HUDEP-2 (cell line): ENCODE results near the gene GFPT2.

Source experiments
- DNase-seq, 76 experiments: peaks; one replicate each; lab custom pipeline; 2025; ENCODE audit not compliant: unreplicated experiment in 76 of 76; lab: John Stamatoyannopoulos, UW

The GFPT2 gene

GRCh38 chr5:180335614-180336233 is 17.4 kb downstream of the GFPT2 start:
- DNase-seq: no peak

DNA sequence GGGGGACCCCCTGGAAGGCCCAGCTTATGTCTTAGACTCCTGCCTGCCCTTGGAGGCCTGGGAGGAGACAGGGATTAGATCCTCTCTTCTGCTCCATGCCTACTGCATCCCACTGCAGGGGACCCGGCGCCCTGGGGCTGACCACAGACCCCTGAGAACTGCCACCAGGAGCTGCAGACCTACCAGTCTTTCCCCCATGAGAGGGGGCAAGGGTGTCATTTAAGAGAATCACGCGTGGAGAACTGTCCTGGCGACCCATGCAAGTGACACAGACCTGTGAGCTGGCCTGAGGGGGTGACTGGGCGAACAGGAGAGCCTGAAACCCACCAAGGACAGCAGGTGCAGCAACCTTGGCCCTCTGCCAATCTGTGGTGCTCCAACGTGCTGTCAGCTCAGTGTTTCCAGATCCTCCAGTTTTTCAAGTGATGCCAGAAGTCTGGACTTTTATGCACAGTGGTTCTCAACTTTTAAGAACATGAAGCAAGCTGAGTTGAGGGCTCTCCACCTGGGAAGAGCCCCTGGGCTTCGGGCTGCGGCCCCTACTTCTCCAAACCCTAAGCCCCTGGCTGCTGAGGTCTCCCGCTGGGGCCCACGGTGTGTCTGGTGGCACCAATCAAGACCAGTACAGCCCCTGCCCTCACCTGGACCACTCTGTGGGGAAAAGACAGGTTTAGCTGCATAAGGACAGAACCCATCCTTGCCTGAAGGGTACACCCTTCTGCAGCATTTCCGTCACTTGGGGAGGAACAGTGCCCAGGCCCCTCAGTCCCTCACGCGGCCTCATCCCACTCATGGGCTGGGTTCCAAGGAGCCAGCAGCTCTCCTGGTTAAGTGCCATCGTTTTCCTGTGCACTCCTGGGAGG is 18.2 kb downstream of the GFPT2 start:
- DNase-seq: no peak

- no peak for DNase-seq
Measured at GRCh38 chr5:180334176-180334575, 19.0 kb downstream of the GFPT2 start.

GRCh38 chr5:180333661-180334060 is 19.5 kb downstream of the GFPT2 start:
- no peak for DNase-seq

GRCh38 chr5:180332861-180333260 is 20.3 kb downstream of the GFPT2 start:
- no peak for DNase-seq

GRCh38 chr5:180332051-180332517 is 21.1 kb downstream of the GFPT2 start:
- DNase-seq: no peak

DNA sequence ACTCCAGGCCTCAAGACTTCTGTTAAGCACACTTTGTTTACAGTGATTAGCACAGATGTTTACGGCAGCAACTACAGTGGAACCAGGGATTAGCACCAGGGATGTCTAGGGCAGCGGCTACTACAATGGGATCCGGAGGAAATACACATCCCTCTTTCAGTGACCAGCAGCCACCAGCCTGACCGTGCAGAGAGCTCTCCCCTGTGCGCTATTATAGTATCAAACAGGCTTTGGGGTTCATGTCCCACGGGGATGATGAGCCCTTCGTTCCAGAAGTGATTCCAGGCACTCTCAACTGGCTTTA is 21.5 kb downstream of the GFPT2 start:
- DNase-seq: no peak

DNA sequence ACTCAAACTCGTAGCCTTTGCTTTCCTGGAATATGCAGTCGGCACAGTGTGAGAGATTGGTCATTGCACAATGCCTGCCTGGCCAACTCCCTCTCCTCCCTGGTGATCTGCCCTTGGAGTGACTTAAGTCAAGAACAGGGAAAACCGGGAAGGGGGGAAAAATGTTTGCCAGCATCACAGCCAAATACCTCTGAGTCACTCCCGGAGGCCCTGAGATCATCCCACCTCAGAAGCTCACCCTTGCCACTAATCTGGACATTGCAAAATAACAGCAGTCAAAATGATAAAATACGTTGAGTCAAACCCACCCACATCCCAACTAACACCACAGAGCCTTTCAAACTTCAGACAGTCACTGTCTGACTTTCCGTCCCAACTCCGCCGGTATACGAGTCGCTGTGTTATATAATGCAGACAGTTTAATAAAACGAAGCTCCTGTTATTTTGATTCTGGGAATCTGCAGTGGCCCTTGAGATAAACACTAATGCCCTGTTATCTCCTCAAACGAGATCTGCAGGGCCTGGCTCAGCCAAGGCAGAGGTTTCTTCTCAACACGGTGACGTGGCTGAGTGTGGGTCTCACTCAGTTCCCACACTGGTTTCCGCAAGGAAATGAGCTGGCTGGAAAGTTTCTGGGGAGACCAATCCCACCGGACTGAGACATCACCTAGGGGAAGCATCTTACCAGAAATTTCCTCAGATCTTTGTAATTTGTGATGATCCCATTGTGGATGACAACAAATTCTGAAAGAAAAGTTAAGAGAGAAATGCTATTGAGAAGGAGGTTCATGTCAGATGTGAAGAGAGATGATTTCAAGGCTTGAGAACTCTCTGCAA is 22.1 kb downstream of the GFPT2 start:
- no peak for DNase-seq

- no peak for DNase-seq
Measured at GRCh38 chr5:180330270-180330648, 22.9 kb downstream of the GFPT2 start.

DNA sequence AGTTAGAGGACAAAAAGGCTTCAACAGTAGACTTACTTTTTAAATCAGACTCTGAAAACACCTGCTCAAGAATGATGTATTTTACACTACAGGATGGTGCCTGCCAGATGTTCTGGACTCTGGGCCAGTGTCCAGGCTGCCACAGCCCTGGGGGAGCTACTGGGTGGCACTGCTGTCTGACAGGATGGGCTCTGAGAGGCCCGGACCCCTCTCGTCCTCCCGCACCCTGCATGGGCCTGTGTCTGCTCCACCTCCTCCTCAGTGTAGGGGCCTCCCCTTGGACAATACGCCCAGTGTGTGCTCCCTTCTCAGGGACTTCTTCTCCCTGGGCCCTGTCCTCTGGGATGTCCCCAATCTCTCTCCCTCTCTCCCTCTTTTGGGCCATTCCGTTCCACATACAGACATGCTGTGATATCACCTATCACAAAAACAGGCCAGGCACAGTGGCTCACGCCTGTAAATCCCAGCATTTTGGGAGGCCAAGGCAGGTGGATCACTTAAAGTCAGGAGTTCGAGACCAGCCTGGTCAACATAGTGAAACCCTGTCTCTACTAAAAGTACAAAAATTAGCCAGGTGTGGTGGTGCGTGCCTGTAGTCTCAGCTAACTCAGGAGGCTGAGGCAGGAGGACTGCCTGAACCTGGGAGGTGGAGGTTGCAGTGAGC is 23.4 kb downstream of the GFPT2 start:
- no peak for DNase-seq

DNA sequence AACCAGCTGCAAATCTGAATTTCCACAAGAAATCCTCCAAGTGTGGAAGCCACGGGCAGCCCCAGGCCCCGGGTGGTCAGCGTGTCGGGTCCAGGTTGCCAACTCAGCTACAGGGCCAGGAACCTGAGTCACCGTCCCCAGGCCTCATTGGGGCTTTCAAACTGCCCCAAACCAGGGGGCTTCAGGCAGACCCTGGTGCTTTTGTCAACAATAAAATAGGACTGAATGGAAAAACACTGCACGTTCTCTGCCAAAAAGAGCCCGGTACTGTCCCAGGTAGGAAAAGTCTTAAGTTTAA is 24.0 kb downstream of the GFPT2 start:
- no peak for DNase-seq

- DNase-seq: peak in 71 of 76 experiments; percentile 10 to 81 (median 61)
Measured at GRCh38 chr5:180328296-180329137, 24.6 kb downstream of the GFPT2 start.

DNA sequence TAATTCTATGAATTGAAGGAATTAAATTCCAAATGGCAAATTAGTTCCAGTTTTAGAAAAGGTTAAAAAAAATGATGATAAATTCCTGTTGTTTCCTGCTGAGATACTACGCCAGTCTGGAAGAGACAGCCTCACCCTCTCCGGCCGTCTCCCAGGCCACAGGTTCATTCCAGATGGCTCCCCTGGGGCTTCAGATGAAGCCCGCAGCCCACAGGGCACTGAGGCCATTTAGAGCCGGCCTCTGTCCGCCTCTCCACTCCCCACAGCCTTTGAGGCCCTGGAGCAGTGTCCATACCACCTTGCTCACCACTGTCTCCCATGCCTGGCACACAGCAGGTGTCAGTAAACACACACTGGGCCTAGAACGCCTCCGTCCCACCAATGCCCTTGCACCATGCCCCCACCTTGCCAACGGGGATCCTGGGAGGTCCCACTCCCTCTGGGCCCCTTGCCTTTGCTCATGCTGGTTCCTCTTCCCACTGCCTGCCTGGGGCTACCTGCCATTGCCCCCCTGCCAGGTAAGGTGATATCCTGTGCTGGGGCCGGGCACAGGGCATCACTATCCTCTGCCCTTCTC is 26.1 kb downstream of the GFPT2 start:
- no peak for DNase-seq

- DNase-seq: no peak
Measured at GRCh38 chr5:180324601-180324950, 28.6 kb downstream of the GFPT2 start.

GRCh38 chr5:180323941-180324600 is 29.1 kb downstream of the GFPT2 start:
- no peak for DNase-seq

DNA sequence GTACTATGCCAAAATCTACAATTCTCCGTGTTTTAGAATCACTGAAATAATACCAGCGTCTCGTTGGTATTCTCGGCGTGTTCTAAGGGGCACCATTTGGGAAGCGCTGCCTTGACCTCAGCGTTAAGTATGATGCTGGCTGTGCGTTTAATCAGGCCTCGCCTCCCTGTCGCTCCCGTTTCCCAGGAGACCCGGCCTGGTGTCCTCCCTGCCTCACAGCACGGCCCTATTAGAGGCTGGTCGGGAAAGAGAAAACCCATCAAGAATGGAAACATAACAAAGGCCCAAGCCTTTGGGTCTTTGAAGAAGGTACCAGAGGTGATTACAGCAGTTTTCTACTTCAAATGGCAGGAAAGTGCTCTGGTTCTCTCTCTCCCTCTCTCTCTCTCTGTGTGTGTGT is 30.0 kb downstream of the GFPT2 start:
- no peak for DNase-seq

DNA sequence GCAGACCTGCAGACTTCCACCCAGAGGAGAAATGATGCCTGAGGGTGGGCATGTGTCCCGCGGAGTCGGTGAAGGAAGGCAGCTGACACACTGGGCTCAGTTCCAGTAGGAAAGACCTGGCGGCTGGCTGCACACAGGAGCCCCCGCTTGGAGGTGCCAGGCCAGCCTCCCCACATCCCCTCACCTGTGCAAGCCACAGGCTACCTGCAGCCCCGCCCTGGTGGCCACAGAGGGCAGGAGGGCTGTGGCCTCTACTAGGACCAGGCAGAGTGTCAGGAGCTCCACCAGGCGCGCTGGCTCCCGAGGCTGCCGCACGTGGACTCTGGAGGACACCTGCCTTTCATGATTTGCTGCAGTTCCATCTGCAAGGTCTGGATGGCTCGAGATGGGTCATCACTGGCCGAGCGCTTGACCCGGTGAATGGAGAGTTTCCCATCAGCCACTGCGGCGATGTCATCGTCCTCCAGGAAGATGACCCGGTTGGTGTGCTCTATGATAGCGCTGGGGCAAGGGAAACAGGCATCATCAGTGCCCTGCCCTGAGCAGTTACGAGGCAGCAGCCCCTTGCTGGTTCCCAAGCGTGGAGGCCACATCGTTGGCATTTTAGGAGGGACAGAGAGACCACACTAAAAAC is 34.6 kb downstream of the GFPT2 start:
- DNase-seq: no peak

- DNase-seq: no peak
Measured at GRCh38 chr5:180316586-180316985, 36.5 kb downstream of the GFPT2 start.

DNA sequence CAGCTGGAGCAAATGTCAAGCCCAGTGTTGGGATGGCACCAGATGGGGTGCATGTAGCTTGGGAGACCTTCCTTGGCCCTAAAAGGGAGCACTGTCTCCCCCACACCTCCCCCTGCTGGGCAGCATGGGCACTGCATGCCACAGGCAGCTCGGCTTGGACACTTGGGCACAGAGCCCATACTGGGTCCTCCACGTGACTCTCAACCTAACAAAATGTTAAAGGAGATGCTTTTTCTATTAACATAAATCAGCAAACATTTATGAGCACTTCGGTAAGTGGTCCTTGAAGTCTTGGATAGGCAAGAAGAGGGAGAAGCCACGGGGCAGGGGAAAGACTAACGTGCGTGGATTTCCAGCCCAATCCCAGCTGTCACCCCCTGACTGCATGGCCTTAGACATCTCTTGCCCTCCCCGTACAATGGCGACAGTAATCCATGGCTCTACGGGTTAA is 37.3 kb downstream of the GFPT2 start:
- peak in 64 of 76 experiments; percentile 2 to 75 (median 48) for DNase-seq
